Measurements from ENCODE around the gene ANAPC2. TPM values are rescaled to one million over a fixed set of nuclear protein-coding genes. Genes with fewer than 3 reads are reported as not detected.

Gene ANAPC2
- total RNA-seq, 1 donor from 2014 or later = 65.0 TPM

DNA sequence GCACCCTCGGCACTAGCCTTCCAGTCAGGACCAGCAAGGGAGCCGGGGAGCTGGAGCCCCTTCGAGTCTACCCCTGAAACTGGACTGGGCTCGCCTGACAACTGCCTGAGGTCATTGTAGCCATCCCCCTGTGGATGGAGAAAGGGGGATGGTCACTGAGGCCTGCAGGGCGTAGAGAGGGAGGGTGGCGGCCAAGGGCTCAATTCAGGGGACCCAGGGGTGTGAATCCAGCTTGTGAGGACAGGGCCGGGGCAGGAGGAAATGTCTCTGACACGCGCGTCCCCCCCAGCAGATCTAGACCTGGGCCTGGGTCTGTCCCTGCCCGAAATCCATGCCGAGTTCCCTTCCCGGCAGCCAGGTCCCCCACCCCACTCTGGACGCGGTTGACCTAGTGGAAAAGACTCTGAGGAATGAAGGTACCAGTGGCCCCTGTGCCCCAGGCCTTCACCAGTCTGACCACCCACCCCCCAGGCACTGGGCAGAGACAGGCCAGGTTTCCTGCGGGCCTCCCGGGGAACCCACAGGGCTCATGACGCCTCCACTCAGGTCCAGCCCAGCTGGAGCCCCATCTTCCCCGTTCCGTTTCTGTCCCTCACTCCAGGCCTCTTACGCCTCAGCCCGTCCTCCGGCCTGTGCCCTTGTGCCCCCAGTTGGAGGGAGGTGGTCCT lies 43.1 kb upstream of the ANAPC2 start:
- Mint-ChIP-seq H3K27me3 (peaks cover 3% of the 10 kb centered on the region), H3K4me1 (ENCODE audit: unreplicated experiment) (peaks cover 5% of the 10 kb centered on the region), H3K4me3 (no peak overlapping the region), H3K9me3 (no peaks in the 10 kb centered on the region), H3K36me3 (no peaks in the 10 kb centered on the region), H3K27ac (no peak overlapping the region)
- no peak for DNase-seq (ENCODE audit: extremely low spot score, unreplicated experiment)
- TF ChIP-seq, protein P1, sequence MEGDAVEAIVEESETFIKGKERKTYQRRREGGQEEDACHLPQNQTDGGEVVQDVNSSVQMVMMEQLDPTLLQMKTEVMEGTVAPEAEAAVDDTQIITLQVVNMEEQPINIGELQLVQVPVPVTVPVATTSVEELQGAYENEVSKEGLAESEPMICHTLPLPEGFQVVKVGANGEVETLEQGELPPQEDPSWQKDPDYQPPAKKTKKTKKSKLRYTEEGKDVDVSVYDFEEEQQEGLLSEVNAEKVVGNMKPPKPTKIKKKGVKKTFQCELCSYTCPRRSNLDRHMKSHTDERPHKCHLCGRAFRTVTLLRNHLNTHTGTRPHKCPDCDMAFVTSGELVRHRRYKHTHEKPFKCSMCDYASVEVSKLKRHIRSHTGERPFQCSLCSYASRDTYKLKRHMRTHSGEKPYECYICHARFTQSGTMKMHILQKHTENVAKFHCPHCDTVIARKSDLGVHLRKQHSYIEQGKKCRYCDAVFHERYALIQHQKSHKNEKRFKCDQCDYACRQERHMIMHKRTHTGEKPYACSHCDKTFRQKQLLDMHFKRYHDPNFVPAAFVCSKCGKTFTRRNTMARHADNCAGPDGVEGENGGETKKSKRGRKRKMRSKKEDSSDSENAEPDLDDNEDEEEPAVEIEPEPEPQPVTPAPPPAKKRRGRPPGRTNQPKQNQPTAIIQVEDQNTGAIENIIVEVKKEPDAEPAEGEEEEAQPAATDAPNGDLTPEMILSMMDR (conservative IDR thresholded peaks at IDR 0.05) = no peak

DNA sequence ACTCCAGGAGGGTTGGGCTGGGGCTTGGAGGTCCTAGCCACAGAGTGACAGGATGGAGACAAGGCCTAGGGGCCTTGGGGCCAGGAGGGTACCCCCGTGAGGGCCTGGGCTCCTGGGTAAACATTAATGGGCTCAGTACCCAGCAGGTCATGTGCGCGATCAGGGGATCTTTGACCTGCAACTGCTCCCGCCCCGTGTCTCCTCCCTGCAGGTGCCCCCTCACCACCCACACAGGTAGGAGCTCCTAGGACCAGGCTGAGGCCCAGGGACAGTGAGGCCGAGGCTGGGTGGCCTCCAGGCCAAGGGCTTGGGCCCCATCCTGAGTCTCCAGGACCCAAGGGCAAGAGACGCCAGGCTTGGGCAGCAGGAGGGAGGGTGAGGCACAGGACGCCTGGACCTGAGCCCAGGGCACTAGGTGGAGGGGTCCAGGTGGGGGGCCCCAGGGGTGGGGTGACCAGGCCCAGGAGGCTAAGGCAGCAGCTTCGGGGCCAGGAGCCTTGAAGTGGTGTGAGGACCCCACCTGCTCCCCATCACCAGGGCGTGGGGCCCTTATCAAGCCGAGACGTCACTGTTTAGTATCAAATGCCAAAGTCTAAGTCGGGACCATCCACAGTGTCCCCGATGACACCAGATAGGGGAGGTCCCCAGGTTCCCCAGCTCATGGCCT lies 42.5 kb upstream of the ANAPC2 start, which contains the start of gene SLC34A3:
TSS of gene SLC34A3 (plus strand) at position 197 of the 667 bp plus-strand sequence. CDS start 802 bp downstream, outside the sequence.
- H3K36me3 Mint-ChIP-seq = no peaks in the 10 kb centered on the region
- H3K27ac Mint-ChIP-seq = no peak within 1 kb of the TSS
- H3K4me3 Mint-ChIP-seq = no peak within 1 kb of the TSS
- peaks cover 5% of the 10 kb centered on the region for H3K4me1 Mint-ChIP-seq (ENCODE audit: unreplicated experiment)
- peaks cover 3% of the 10 kb centered on the region for H3K27me3 Mint-ChIP-seq
- TF ChIP-seq, protein P1 (conservative IDR thresholded peaks at IDR 0.05) = no peak
- H3K9me3 Mint-ChIP-seq = no peaks in the 10 kb centered on the region
- no peak for DNase-seq (ENCODE audit: extremely low spot score, unreplicated experiment)

DNA sequence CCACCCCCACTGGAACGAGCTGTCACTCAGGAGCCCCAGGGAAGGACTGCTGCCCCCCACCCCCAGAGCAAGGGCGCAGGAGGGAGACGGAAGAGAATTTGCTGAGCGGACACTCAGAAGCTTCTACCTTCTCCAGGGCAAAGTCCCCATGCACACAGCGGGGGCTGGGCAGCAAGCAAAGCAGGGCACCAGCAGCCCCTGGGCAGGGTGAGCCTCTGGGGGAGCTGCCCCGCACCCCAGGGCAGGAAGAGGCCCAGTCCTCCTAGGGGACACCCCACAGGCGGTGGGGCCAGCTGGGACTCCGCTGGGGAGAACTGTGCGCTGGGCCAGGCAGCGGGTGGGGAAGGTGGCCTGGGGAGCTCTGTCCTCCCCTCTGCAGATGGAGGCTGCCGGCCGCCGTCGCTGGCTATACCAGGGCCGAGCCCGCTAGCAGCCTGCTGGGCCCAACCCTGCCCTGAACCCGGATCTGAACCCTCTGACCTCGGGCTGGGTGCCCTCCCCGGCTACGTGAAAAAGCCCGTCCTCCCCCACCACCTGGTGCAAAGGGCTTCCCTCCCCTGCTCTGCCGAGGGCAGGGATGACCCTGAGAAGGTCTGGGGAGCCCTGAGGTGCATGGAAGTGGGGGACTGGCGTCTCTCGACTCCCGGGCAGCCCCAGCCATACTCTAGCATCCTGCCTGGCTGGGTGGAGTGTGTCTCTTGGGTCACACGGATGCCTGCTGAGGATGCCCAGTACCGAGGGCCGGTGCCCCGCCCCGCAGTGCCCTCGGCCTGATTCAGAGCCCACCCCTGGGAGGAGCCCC lies 41.7 kb upstream of the ANAPC2 start:
- Mint-ChIP-seq H3K4me3 (no peak overlapping the region), H3K4me1 (ENCODE audit: unreplicated experiment) (peaks cover 5% of the 10 kb centered on the region), H3K27ac (no peak overlapping the region), H3K9me3 (no peaks in the 10 kb centered on the region), H3K27me3 (peaks cover 3% of the 10 kb centered on the region), H3K36me3 (no peaks in the 10 kb centered on the region)
- no peak for DNase-seq (ENCODE audit: extremely low spot score, unreplicated experiment)
- TF ChIP-seq, protein P1 (conservative IDR thresholded peaks at IDR 0.05) = no peak

DNA sequence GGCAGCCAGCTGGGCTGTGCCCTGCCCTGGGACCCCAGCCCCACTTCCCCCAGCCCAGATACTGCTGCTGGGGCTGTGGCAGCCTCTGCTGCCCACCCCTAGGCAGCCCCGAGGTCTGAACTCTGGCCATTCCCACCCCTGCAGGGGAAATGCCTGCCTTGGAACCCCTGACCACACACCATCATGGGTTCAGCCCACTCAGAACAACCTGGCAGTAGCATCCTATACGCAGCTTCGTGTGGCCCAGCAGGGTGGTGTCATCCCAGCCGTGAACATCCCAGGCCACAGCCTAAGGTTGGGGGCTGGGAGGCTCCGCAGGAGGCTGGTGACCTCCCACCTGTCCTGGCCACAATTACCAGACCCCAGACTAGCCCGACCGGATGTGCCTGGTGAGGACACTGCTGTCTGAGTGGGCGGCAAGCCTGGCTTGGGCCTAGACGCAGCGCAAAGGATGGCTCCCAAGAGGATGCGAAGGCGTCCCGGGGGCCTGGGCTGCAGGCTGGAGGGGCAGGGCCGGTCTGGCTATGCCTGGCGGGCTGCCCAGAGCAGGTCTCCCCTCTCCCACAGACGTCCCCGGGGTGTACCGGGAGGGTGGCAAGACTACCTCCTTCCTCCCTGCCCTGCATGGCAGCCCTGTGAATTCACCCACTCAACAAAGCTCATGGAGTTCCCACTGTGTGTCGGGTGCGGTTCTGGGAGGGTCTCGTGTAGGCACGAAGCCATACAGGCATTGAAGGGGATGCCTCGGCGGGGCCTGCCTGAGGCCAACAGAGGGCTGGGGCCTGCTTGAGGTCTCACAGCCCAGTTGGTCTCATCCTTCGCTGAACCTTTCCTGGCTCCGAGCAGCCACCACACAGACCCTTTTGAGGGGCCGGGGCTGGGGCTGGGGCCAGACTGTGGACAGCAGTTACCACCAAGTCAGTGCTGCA lies 40.9 kb upstream of the ANAPC2 start:
- no peak overlapping the region for H3K4me3 Mint-ChIP-seq
- H3K27ac Mint-ChIP-seq = no peak overlapping the region
- TF ChIP-seq, protein P1 (conservative IDR thresholded peaks at IDR 0.05) = no peak
- no peaks in the 10 kb centered on the region for H3K9me3 Mint-ChIP-seq
- DNase-seq (ENCODE audit: extremely low spot score, unreplicated experiment) = no peak
- peaks cover 5% of the 10 kb centered on the region for H3K4me1 Mint-ChIP-seq (ENCODE audit: unreplicated experiment)
- no peaks in the 10 kb centered on the region for H3K36me3 Mint-ChIP-seq
- peaks cover 3% of the 10 kb centered on the region for H3K27me3 Mint-ChIP-seq

DNA sequence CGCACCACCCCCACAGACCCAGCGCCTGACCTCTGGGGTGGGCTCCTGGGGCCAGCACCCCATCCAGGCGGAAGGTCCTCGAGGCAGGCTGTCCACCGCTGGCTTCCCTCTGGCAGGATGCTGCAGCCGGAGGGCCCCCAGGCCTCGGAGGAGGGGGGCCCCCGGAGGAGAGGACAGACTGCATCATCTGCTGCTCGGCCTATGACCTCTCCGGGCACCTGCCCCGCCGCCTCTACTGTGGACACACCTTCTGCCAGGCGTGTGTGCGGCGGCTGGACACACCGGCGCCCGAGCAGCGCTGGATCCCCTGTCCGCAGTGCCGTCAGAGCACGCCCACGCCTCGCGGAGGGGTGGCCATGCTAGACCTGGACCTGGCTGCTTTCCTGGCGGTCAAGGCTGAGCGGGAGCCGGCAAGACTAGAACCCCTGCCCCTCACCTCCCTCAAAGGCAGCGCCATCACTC lies 40.2 kb upstream of the ANAPC2 start:
- no peaks in the 10 kb centered on the region for H3K9me3 Mint-ChIP-seq
- H3K4me3 Mint-ChIP-seq = no peak overlapping the region
- no peak overlapping the region for H3K27ac Mint-ChIP-seq
- TF ChIP-seq, protein P1 (conservative IDR thresholded peaks at IDR 0.05) = no peak
- peaks cover 5% of the 10 kb centered on the region for H3K4me1 Mint-ChIP-seq (ENCODE audit: unreplicated experiment)
- DNase-seq (ENCODE audit: extremely low spot score, unreplicated experiment) = no peak
- no peaks in the 10 kb centered on the region for H3K36me3 Mint-ChIP-seq
- peaks cover 3% of the 10 kb centered on the region for H3K27me3 Mint-ChIP-seq

All from type B pancreatic cell (in vitro differentiated cells).